Mucosa of stomach (tissue), 1 donor: ENCODE data around the gene CLCC1.
"Not testable (repeated sequence)": the region's sequence is repeated elsewhere in the genome, so short reads cannot be mapped to it uniquely, and the experiment has no call there.

Source experiments
- H3K27me3 ChIP-seq: one replicate; pipeline ENCODE4 v1.7.0; 2013; ENCODE audit warnings: mild to moderate bottlenecking, low read length; ENCODE audit not compliant: control insufficient read depth, insufficient read depth
- H3K36me3 ChIP-seq: one replicate; pipeline ENCODE4 v1.7.0; 2013; ENCODE audit warnings: low read length; ENCODE audit not compliant: control insufficient read depth, insufficient read depth
- H3K4me1 ChIP-seq: one replicate; pipeline ENCODE4 v1.7.0; 2013; ENCODE audit warnings: mild to moderate bottlenecking, low read length; ENCODE audit not compliant: control insufficient read depth, insufficient read depth
- H3K4me3 ChIP-seq: one replicate; pipeline ENCODE4 v1.7.0; 2013; ENCODE audit warnings: low read length
- H3K9ac ChIP-seq: one replicate; pipeline ENCODE4 v1.7.0; 2013; ENCODE audit warnings: mild to moderate bottlenecking, low read length, moderate library complexity
- H3K9me3 ChIP-seq: one replicate; pipeline ENCODE4 v1.7.0; 2013; ENCODE audit warnings: mild to moderate bottlenecking, low read length, moderate library complexity; ENCODE audit not compliant: control insufficient read depth
- donor health status: Pancreatic carcinoma.

Gene CLCC1

GRCh38 chr1:108955881-108956280, 7.4 kb downstream of the CLCC1 start:
- Histone ChIP-seq H3K27me3 (no peaks in the 10 kb centered on the region), H3K4me3 (no peak overlapping the region), H3K9ac (no peak overlapping the region), H3K36me3 (no peaks in the 10 kb centered on the region), H3K4me1 (no peaks in the 10 kb centered on the region), H3K9me3 (no peaks in the 10 kb centered on the region)

GRCh38 chr1:108955111-108955510, 8.2 kb downstream of the CLCC1 start:
- Histone ChIP-seq H3K36me3 (no peaks in the 10 kb centered on the region), H3K27me3 (no peaks in the 10 kb centered on the region), H3K4me3 (no peak overlapping the region), H3K9ac (no peak overlapping the region), H3K4me1 (no peaks in the 10 kb centered on the region), H3K9me3 (no peaks in the 10 kb centered on the region)

- no peaks in the 10 kb centered on the region for H3K36me3 ChIP-seq
- no peaks in the 10 kb centered on the region for H3K9me3 ChIP-seq
Measured at GRCh38 chr1:108953452-108953851, 9.8 kb downstream of the CLCC1 start.

GRCh38 chr1:108951242-108951641, 12.0 kb downstream of the CLCC1 start:
- no peak overlapping the region for H3K9ac ChIP-seq
- no peaks in the 10 kb centered on the region for H3K36me3 ChIP-seq
- H3K4me3 ChIP-seq = no peak overlapping the region
- H3K27me3 ChIP-seq = no peaks in the 10 kb centered on the region
- no peaks in the 10 kb centered on the region for H3K9me3 ChIP-seq
- H3K4me1 ChIP-seq = peaks cover 7% of the 10 kb centered on the region

More at GRCh38 chr1:108953452-108953851, 9.8 kb downstream of the CLCC1 start:
- Histone ChIP-seq H3K27me3 (no peaks in the 10 kb centered on the region), H3K4me1 (no peaks in the 10 kb centered on the region), H3K9ac (no peak overlapping the region), H3K4me3 (no peak overlapping the region)

- Histone ChIP-seq H3K4me1 (peaks cover 7% of the 10 kb centered on the region), H3K36me3 (no peaks in the 10 kb centered on the region), H3K4me3 (no peak overlapping the region), H3K9me3 (no peaks in the 10 kb centered on the region), H3K27me3 (no peaks in the 10 kb centered on the region), H3K9ac (peak overlapping the region; percentile 1)
Measured at GRCh38 chr1:108949044-108949443, 14.2 kb downstream of the CLCC1 start.

GRCh38 chr1:108947871-108948525, 15.3 kb downstream of the CLCC1 start:
- no peaks in the 10 kb centered on the region for H3K36me3 ChIP-seq
- no peaks in the 10 kb centered on the region for H3K27me3 ChIP-seq
- H3K4me3 ChIP-seq = no peak overlapping the region
- H3K9ac ChIP-seq = peak overlapping the region; percentile 13
- no peaks in the 10 kb centered on the region for H3K9me3 ChIP-seq
- H3K4me1 ChIP-seq = peaks cover 7% of the 10 kb centered on the region

GRCh38 chr1:108936170-108936569, 27.1 kb downstream of the CLCC1 start:
- Histone ChIP-seq H3K9ac (no peak overlapping the region), H3K36me3 (peaks cover 5% of the 10 kb centered on the region), H3K4me3 (no peak overlapping the region), H3K27me3 (no peaks in the 10 kb centered on the region), H3K4me1 (no peaks in the 10 kb centered on the region), H3K9me3 (no peaks in the 10 kb centered on the region)

GRCh38 chr1:108933944-108934343, 29.3 kb downstream of the CLCC1 start:
- Histone ChIP-seq H3K9me3 (no peaks in the 10 kb centered on the region), H3K4me3 (no peak overlapping the region), H3K4me1 (no peaks in the 10 kb centered on the region), H3K36me3 (peaks cover 5% of the 10 kb centered on the region), H3K9ac (no peak overlapping the region), H3K27me3 (no peaks in the 10 kb centered on the region)

- not testable (repeated sequence) for H3K4me1 ChIP-seq, H3K9ac ChIP-seq, H3K9me3 ChIP-seq, H3K4me3 ChIP-seq, H3K36me3 ChIP-seq, H3K27me3 ChIP-seq
Measured at GRCh38 chr1:108927565-108927964, 35.7 kb downstream of the CLCC1 start.

- Histone ChIP-seq H3K9me3 (no peaks in the 10 kb centered on the region), H3K36me3 (no peaks in the 10 kb centered on the region), H3K4me3 (no peak overlapping the region)
Measured at GRCh38 chr1:108925920-108926319, 37.4 kb downstream of the CLCC1 start.

GRCh38 chr1:108916788-108917187, 46.5 kb downstream of the CLCC1 start:
- Histone ChIP-seq H3K4me3 (no peak overlapping the region), H3K4me1 (no peaks in the 10 kb centered on the region), H3K36me3 (no peaks in the 10 kb centered on the region), H3K9ac (no peak overlapping the region), H3K27me3 (no peaks in the 10 kb centered on the region), H3K9me3 (no peaks in the 10 kb centered on the region)

More at GRCh38 chr1:108925920-108926319, 37.4 kb downstream of the CLCC1 start:
- H3K9ac ChIP-seq = no peak overlapping the region
- H3K27me3 ChIP-seq = no peaks in the 10 kb centered on the region
- no peaks in the 10 kb centered on the region for H3K4me1 ChIP-seq
